Vagina (tissue), 2 donors: ENCODE data around the gene PPP4R3B. TPM values are rescaled to one million over a fixed set of nuclear protein-coding genes. Genes with fewer than 3 reads are reported as not detected.
"Not testable (repeated sequence)": the region's sequence is repeated elsewhere in the genome, so short reads cannot be mapped to it uniquely, and the experiment has no call there.

Experiments
- DNase-seq, 2 donors: peaks; one replicate each; pipeline ENCODE4 v3.0.0-alpha.2; 2017; ENCODE audit errors: extremely low spot score in 2 of 2
- H3K27ac ChIP-seq: fragments of 200-600 bp; sonication (generic); one replicate; pipeline ENCODE4 v1.5.1; 2019
- H3K27me3 ChIP-seq: fragments of 200-600 bp; sonication (generic); one replicate; pipeline ENCODE4 v1.5.1; 2019
- H3K36me3 ChIP-seq, 2 donors: fragments of 200-600 bp; sonication (generic); one replicate each; pipeline ENCODE4 v1.5.1; 2017 to 2019
- H3K4me1 ChIP-seq: fragments of 200-600 bp; sonication (generic); one replicate; pipeline ENCODE4 v1.5.1; 2019
- H3K4me3 ChIP-seq, 2 donors: fragments of 200-600 bp; sonication (generic); 1 replicate in 1 of 2; 2 replicates in 1 of 2; pipeline ENCODE4 v1.5.1; 2016 to 2019
- H3K9me3 ChIP-seq: fragments of 200-600 bp; sonication (generic); one replicate; pipeline ENCODE4 v1.5.1; 2019
- CTCF ChIP-seq, 3 experiments: fragments of 450-650 bp in 2 of 3; fragments of 200-600 bp in 1 of 3; sonication (generic) in 1 of 3; IDR thresholded peaks; one replicate each; pipeline ENCODE4 v1.5.1; 2017 to 2019; ENCODE audit warnings: antibody characterized with exemption in 3 of 3, mild to moderate bottlenecking in 2 of 3, moderate library complexity in 2 of 3
- POLR2A ChIP-seq, 2 donors: fragments of 450-650 bp; IDR thresholded peaks; one replicate each; pipeline ENCODE4 v1.6.1; 2017; ENCODE audit warnings: antibody characterized with exemption in 2 of 2, mild to moderate bottlenecking in 2 of 2, moderate library complexity in 2 of 2
- POLR2AphosphoS5 ChIP-seq, 2 donors: sonication (generic); formaldehyde crosslinking; IDR thresholded peaks; one replicate each; pipeline ENCODE4 v1.9.0; 2017; ENCODE audit warnings: antibody characterized with exemption in 2 of 2, mild to moderate bottlenecking in 2 of 2, low read depth in 1 of 2; ENCODE audit not compliant: insufficient read depth in 1 of 2
- intact Hi-C: fragments of 100-400 bp; cut with DNase I; formaldehyde crosslinking; loops from one replicate; pipeline ENCODE4 v1.15.1; 2023
- total RNA-seq: library from RNA; depleted of rRNA; stranded (reverse); fragments of >200 nt; gene quantifications from one replicate; pipeline ENCODE4 v1.2.3, GENCODE V29; 2016

Gene PPP4R3B
- total RNA-seq, 1 donor from 2014 or later, result 44.9 TPM

GRCh38 chr2:55609193-55609794 is 8.1 kb downstream of the PPP4R3B start:
- Histone ChIP-seq H3K27ac (no peak overlapping the region), H3K9me3 (no peaks in the 10 kb centered on the region), H3K27me3 (no peaks in the 10 kb centered on the region), H3K4me1 (peaks cover 6% of the 10 kb centered on the region), H3K4me3 (no peak overlapping the region), H3K36me3 (peaks cover 0 to 34% of the 10 kb centered on the region in 2 donors)
- DNase-seq, result no peak
- intact Hi-C loops, result no loop called here
- no peak for TF ChIP-seq POLR2A (IDR thresholded peaks at IDR 0.05)
- no peak for TF ChIP-seq CTCF (IDR thresholded peaks at IDR 0.05)
- no peak for TF ChIP-seq POLR2AphosphoS5 (IDR thresholded peaks at IDR 0.05; ENCODE audit: insufficient read depth in 1 of 2, low read depth in 1 of 2)

- peaks cover 7% of the 10 kb centered on the region for H3K4me1 ChIP-seq
- no peaks in the 10 kb centered on the region for H3K27me3 ChIP-seq
- H3K27ac ChIP-seq, result no peak overlapping the region
- DNase-seq, result no peak
- no peak for TF ChIP-seq CTCF (IDR thresholded peaks at IDR 0.05)
- no peak for TF ChIP-seq POLR2A (IDR thresholded peaks at IDR 0.05)
- TF ChIP-seq POLR2AphosphoS5 (IDR thresholded peaks at IDR 0.05; ENCODE audit: insufficient read depth in 1 of 2, low read depth in 1 of 2), result no peak
- H3K4me3 ChIP-seq, result no peak overlapping the region
- intact Hi-C loops, result no loop called here
- H3K9me3 ChIP-seq, result no peaks in the 10 kb centered on the region
- H3K36me3 ChIP-seq, result peaks cover 0 to 28% of the 10 kb centered on the region in 2 donors
Measured at GRCh38 chr2:55607717-55608116, 9.7 kb downstream of the PPP4R3B start.

- Histone ChIP-seq H3K4me3 (no peak overlapping the region), H3K27me3 (no peaks in the 10 kb centered on the region), H3K4me1 (peaks cover 13% of the 10 kb centered on the region), H3K9me3 (no peaks in the 10 kb centered on the region), H3K36me3 (peaks cover 0 to 18% of the 10 kb centered on the region in 2 donors), H3K27ac (no peak overlapping the region)
- intact Hi-C loops, result no loop called here
- TF ChIP-seq POLR2A (IDR thresholded peaks at IDR 0.05) (no peak), POLR2AphosphoS5 (IDR thresholded peaks at IDR 0.05; ENCODE audit: insufficient read depth in 1 of 2, low read depth in 1 of 2) (no peak)
- DNase-seq, result no peak
Measured at GRCh38 chr2:55604027-55604565, 13.3 kb downstream of the PPP4R3B start.

DNA sequence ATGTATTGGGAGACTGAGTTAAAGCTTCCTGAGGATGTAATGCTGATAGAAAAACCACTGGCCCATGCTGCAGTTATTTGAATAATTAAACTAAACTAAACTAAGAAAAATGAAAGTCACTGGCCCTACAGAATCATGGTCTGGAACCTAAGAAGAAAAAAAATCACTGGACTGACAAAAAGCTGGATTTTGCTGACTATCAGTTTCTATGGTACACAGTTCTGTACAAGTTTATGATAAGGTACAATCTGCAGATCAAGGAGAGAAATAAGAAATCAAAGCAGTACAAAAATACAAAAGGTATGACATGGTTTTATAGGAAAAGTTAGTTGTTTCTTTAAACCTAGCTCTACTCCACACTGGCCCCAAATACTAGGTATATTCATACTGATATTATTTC is 15.6 kb downstream of the PPP4R3B start:
- DNase-seq, result no peak
- Histone ChIP-seq H3K36me3 (peaks cover 0 to 35% of the 10 kb centered on the region in 2 donors), H3K27me3 (no peaks in the 10 kb centered on the region), H3K27ac (no peak overlapping the region), H3K4me1 (peaks cover 9% of the 10 kb centered on the region), H3K9me3 (no peaks in the 10 kb centered on the region), H3K4me3 (no peak overlapping the region)
- intact Hi-C loops, result no loop called here
- TF ChIP-seq POLR2A (IDR thresholded peaks at IDR 0.05), result no peak
- TF ChIP-seq POLR2AphosphoS5 (IDR thresholded peaks at IDR 0.05; ENCODE audit: insufficient read depth in 1 of 2, low read depth in 1 of 2), result no peak
- no peak for TF ChIP-seq CTCF (IDR thresholded peaks at IDR 0.05)

DNA sequence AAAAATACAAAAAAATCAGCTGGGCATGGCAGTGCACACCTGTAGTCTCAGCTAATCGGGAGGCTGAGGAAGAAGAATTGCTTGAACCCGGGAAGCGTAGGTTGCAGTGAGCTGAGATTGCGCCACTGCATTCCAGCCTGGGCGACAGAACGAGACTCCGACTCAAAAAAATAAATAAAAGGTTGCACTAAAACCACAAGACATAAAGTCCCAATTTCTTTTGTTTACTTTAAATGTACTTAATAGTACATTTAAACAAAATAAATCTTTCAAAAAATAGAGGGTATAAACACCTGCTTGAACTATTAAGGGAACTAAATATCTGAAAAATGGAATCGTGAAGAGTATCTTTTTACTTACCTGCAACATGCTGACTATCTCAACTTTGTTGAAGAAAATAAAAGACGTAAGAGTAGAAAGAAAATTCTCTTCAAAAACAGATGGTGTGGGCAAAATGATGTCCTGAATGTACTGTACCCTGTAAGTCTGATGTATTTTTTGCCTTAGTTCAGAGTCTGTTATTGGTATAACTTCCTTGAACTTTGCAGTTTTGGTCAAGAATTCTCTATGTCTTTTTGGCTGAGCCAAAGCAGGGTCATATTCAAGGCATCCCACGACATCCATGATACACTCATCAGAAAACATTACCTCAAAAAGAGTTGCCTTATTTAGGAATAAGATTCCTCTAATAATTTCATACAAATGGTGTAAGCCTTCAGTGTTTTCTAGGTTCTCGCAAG is 19.2 kb downstream of the PPP4R3B start:
- H3K27ac ChIP-seq, result no peak overlapping the region
- no peaks in the 10 kb centered on the region for H3K9me3 ChIP-seq
- no peak overlapping the region for H3K4me3 ChIP-seq
- peaks cover 17% of the 10 kb centered on the region for H3K4me1 ChIP-seq
- H3K36me3 ChIP-seq, result peaks cover 0 to 41% of the 10 kb centered on the region in 2 donors
- no peaks in the 10 kb centered on the region for H3K27me3 ChIP-seq
- intact Hi-C loops, result no loop called here
- DNase-seq, result no peak
- TF ChIP-seq CTCF (IDR thresholded peaks at IDR 0.05) (no peak), POLR2AphosphoS5 (IDR thresholded peaks at IDR 0.05; ENCODE audit: insufficient read depth in 1 of 2, low read depth in 1 of 2) (no peak), POLR2A (IDR thresholded peaks at IDR 0.05) (no peak)

- Histone ChIP-seq H3K36me3 (peaks cover 0 to 28% of the 10 kb centered on the region in 2 donors), H3K4me1 (peaks cover 14% of the 10 kb centered on the region)
- H3K9me3 ChIP-seq, H3K4me3 ChIP-seq, intact Hi-C loops, H3K27ac ChIP-seq, H3K27me3 ChIP-seq, DNase-seq: not testable (repeated sequence)
Measured at GRCh38 chr2:55596795-55597194, 20.6 kb downstream of the PPP4R3B start.
